ENCODE data around the gene SLC35A2. TPM values are rescaled to one million over a fixed set of nuclear protein-coding genes. Genes with fewer than 3 reads are reported as not detected.

SLC35A2 gene
- total RNA-seq, 1 donor from 2014 or later: 34.6 TPM

GRCh38 chrX:48927736-48928382 lies 16.4 kb upstream of the SLC35A2 start:
- no peaks in the 10 kb centered on the region for H3K4me1 Mint-ChIP-seq (ENCODE audit: unreplicated experiment)
- no peak overlapping the region for H3K27ac Mint-ChIP-seq (ENCODE audit: unreplicated experiment)
- TF ChIP-seq CTCF (IDR thresholded peaks at IDR 0.05): no peak
- no peaks in the 10 kb centered on the region for H3K27me3 Mint-ChIP-seq (ENCODE audit: unreplicated experiment)
- peaks cover under 1% of the 10 kb centered on the region for H3K9me3 Mint-ChIP-seq (ENCODE audit: unreplicated experiment)
- DNase-seq (ENCODE audit: extremely low spot score, unreplicated experiment): no peak
- peaks cover 14% of the 10 kb centered on the region for H3K36me3 Mint-ChIP-seq (ENCODE audit: unreplicated experiment)
- no peak overlapping the region for H3K4me3 Mint-ChIP-seq (ENCODE audit: unreplicated experiment)

GRCh38 chrX:48927123-48927522 lies 15.7 kb upstream of the SLC35A2 start:
- Mint-ChIP-seq H3K27ac (ENCODE audit: unreplicated experiment) (no peak overlapping the region), H3K4me1 (ENCODE audit: unreplicated experiment) (no peaks in the 10 kb centered on the region), H3K27me3 (ENCODE audit: unreplicated experiment) (no peaks in the 10 kb centered on the region), H3K4me3 (ENCODE audit: unreplicated experiment) (no peak overlapping the region), H3K9me3 (ENCODE audit: unreplicated experiment) (no peaks in the 10 kb centered on the region), H3K36me3 (ENCODE audit: unreplicated experiment) (peaks cover 11% of the 10 kb centered on the region)
- DNase-seq (ENCODE audit: extremely low spot score, unreplicated experiment): no peak
- TF ChIP-seq CTCF (IDR thresholded peaks at IDR 0.05): no peak

GRCh38 chrX:48924270-48924669 lies 12.8 kb upstream of the SLC35A2 start:
- H3K4me3 Mint-ChIP-seq (ENCODE audit: unreplicated experiment): no peak overlapping the region

GRCh38 chrX:48923771-48924170 lies 12.3 kb upstream of the SLC35A2 start:
- Mint-ChIP-seq H3K27me3 (ENCODE audit: unreplicated experiment) (no peaks in the 10 kb centered on the region), H3K4me1 (ENCODE audit: unreplicated experiment) (peaks cover 12% of the 10 kb centered on the region), H3K27ac (ENCODE audit: unreplicated experiment) (no peak overlapping the region), H3K36me3 (ENCODE audit: unreplicated experiment) (peaks cover 11% of the 10 kb centered on the region), H3K9me3 (ENCODE audit: unreplicated experiment) (no peaks in the 10 kb centered on the region), H3K4me3 (ENCODE audit: unreplicated experiment) (no peak overlapping the region)
- TF ChIP-seq CTCF (IDR thresholded peaks at IDR 0.05): no peak
- DNase-seq (ENCODE audit: extremely low spot score, unreplicated experiment): no peak

More at GRCh38 chrX:48924270-48924669, 12.8 kb upstream of the SLC35A2 start:
- Mint-ChIP-seq H3K27me3 (ENCODE audit: unreplicated experiment) (no peaks in the 10 kb centered on the region), H3K36me3 (ENCODE audit: unreplicated experiment) (peaks cover 11% of the 10 kb centered on the region), H3K4me1 (ENCODE audit: unreplicated experiment) (peaks cover 12% of the 10 kb centered on the region), H3K9me3 (ENCODE audit: unreplicated experiment) (no peaks in the 10 kb centered on the region), H3K27ac (ENCODE audit: unreplicated experiment) (no peak overlapping the region)
- no peak for TF ChIP-seq CTCF (IDR thresholded peaks at IDR 0.05)
- no peak for DNase-seq (ENCODE audit: extremely low spot score, unreplicated experiment)

GRCh38 chrX:48920718-48921104 lies 9.3 kb upstream of the SLC35A2 start:
- no peak overlapping the region for H3K4me3 Mint-ChIP-seq (ENCODE audit: unreplicated experiment)
- no peaks in the 10 kb centered on the region for H3K27me3 Mint-ChIP-seq (ENCODE audit: unreplicated experiment)
- TF ChIP-seq CTCF (IDR thresholded peaks at IDR 0.05): no peak
- H3K9me3 Mint-ChIP-seq (ENCODE audit: unreplicated experiment): no peaks in the 10 kb centered on the region
- no peak overlapping the region for H3K27ac Mint-ChIP-seq (ENCODE audit: unreplicated experiment)
- DNase-seq (ENCODE audit: extremely low spot score, unreplicated experiment): no peak
- peaks cover 7% of the 10 kb centered on the region for H3K36me3 Mint-ChIP-seq (ENCODE audit: unreplicated experiment)
- H3K4me1 Mint-ChIP-seq (ENCODE audit: unreplicated experiment): peaks cover 26% of the 10 kb centered on the region

Measured in osteocyte (in vitro differentiated cells).